HG02884 (cell line): ENCODE measurements around the gene HAGH.

Experiments used
- ATAC-seq: cut with Tn5 transposase; IDR thresholded peaks from one replicate; pipeline ENCODE4 v1.9.1; 2021; ENCODE audit warnings: mild to moderate bottlenecking, moderate library complexity; ENCODE audit not compliant: unreplicated experiment

Gene HAGH

GRCh38 chr16:1775846-1776671 lies 50.6 kb downstream of the HAGH start:
- ATAC-seq: no peak

GRCh38 chr16:1775006-1775845 lies 51.4 kb downstream of the HAGH start:
- no peak for ATAC-seq

GRCh38 chr16:1774448-1774780 lies 52.2 kb downstream of the HAGH start:
- no peak for ATAC-seq

- no peak for ATAC-seq
Measured at GRCh38 chr16:1773703-1774447, 52.8 kb downstream of the HAGH start.

GRCh38 chr16:1772908-1773702 lies 53.5 kb downstream of the HAGH start, which contains the start of gene MRPS34:
Gene MRPS34, minus strand, starts transcription at chr16:1773134. Its CDS starts 15 bp downstream, at chr16:1773119.
- ATAC-seq: no peak

- ATAC-seq: no peak
Measured at GRCh38 chr16:1772362-1772907, 54.2 kb downstream of the HAGH start, which contains the start of gene EME2. Gene EME2, plus strand, starts transcription at chr16:1772810. Its CDS starts 418 bp downstream, at chr16:1773228.

GRCh38 chr16:1771864-1772361 lies 54.7 kb downstream of the HAGH start:
- no peak for ATAC-seq

GRCh38 chr16:1771188-1771863 lies 55.3 kb downstream of the HAGH start, which contains the start of gene NME3:
Gene NME3, minus strand, starts transcription at chr16:1771543. Its CDS starts 9 bp downstream, at chr16:1771534.
- ATAC-seq: no peak

GRCh38 chr16:1770328-1771187 lies 56.1 kb downstream of the HAGH start:
- ATAC-seq: no peak

- no peak for ATAC-seq
Measured at GRCh38 chr16:1769402-1770300, 57.0 kb downstream of the HAGH start.

GRCh38 chr16:1768767-1769401 lies 57.7 kb downstream of the HAGH start:
- ATAC-seq: no peak

- ATAC-seq: no peak
Measured at GRCh38 chr16:1768061-1768766, 58.4 kb downstream of the HAGH start.

- ATAC-seq: no peak
Measured at GRCh38 chr16:1767116-1767994, 59.3 kb downstream of the HAGH start.

GRCh38 chr16:1766701-1767100 lies 59.9 kb downstream of the HAGH start:
- no peak for ATAC-seq

GRCh38 chr16:1766231-1766630 lies 60.4 kb downstream of the HAGH start:
- ATAC-seq: no peak
